Subcutaneous adipose tissue (tissue), 4 donors: ENCODE data around the gene OBP2A. TPM values are rescaled to one million over a fixed set of nuclear protein-coding genes. Genes with fewer than 3 reads are reported as not detected.

Experiments used
- total RNA-seq, 4 donors: library from RNA; depleted of rRNA; stranded (reverse); fragments of >200 nt; gene quantifications; one replicate each; pipeline ENCODE4 v1.1.0, GENCODE V29; 2016
- TF ChIP-seq, protein P1 (sequence below): fragments of 450-650 bp; IDR thresholded peaks from one replicate; pipeline ENCODE4 v1.5.1; 2016; ENCODE audit warnings: low read depth, mild to moderate bottlenecking, control low read depth, antibody characterized with exemption, moderate library complexity

OBP2A gene
- total RNA-seq, 4 donors from 2014 or later: not detected

DNA sequence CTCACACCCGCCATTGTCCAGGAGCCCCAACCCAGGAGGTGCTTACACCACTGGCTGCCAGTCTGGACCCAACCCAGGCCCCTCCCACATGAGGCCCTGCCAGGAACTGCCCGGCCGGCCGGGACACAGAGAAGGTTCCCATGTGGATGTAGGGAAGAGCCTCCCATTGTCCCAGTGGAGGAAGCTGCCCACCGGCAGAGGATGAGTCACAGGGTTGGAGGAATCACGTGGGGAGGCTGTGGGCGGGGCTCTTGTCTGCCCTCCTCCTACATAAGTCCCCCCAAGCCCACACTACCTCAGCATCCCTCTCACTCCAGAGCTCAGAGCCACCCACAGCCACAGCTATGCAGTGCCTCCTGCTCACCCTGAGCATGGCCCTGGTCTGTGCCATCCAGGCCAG, 41.7 kb downstream of the OBP2A start:
- TF ChIP-seq, protein P1, sequence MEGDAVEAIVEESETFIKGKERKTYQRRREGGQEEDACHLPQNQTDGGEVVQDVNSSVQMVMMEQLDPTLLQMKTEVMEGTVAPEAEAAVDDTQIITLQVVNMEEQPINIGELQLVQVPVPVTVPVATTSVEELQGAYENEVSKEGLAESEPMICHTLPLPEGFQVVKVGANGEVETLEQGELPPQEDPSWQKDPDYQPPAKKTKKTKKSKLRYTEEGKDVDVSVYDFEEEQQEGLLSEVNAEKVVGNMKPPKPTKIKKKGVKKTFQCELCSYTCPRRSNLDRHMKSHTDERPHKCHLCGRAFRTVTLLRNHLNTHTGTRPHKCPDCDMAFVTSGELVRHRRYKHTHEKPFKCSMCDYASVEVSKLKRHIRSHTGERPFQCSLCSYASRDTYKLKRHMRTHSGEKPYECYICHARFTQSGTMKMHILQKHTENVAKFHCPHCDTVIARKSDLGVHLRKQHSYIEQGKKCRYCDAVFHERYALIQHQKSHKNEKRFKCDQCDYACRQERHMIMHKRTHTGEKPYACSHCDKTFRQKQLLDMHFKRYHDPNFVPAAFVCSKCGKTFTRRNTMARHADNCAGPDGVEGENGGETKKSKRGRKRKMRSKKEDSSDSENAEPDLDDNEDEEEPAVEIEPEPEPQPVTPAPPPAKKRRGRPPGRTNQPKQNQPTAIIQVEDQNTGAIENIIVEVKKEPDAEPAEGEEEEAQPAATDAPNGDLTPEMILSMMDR: no peak

GRCh38 chr9:135588371-135588770, 42.4 kb downstream of the OBP2A start:
- TF ChIP-seq, protein P1: no peak

- TF ChIP-seq, protein P1: no peak
Measured at GRCh38 chr9:135588886-135589595, 43.1 kb downstream of the OBP2A start.

DNA sequence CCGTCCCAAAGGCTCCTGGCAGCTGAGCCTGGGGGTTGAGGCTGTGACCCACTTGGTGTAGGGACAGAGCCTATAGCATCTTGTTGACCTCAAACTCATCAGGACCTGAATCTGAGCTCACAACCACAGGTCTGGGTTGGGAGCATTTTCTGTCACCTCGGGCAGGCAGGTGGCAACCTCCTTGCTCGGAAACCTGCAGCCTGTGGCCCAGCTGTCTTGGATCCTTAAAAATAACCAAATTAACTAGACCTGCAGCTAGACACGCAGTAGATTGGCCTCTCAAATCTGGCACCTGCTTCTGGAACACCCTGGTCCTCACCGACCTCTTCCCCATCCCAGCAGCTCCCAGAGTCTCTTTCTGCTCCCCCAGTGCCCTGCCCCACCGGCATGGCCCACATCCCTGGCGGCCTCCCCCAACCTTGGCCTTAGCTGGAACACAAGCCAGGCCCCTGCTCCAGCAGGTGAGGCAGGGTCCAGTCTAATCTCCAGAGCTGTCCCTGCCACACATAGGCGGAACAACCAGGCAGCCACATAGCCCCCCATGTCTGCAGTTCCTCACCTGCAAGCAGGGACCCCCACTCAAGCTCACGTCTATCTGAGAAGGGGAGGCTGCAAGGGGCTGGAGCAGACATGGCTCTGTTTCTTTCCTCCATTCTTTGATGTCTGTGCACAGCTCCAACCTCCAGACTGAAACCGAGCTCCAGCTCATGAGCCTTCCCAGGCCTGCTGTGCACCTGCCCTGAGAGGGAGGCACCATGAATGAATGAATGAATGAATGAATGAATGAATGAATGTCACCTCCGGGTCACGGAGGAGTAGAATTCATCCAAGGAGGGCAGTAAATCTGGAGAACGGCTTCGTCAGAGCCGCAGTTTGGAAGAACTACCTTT, 43.9 kb downstream of the OBP2A start:
- TF ChIP-seq, protein P1: no peak

DNA sequence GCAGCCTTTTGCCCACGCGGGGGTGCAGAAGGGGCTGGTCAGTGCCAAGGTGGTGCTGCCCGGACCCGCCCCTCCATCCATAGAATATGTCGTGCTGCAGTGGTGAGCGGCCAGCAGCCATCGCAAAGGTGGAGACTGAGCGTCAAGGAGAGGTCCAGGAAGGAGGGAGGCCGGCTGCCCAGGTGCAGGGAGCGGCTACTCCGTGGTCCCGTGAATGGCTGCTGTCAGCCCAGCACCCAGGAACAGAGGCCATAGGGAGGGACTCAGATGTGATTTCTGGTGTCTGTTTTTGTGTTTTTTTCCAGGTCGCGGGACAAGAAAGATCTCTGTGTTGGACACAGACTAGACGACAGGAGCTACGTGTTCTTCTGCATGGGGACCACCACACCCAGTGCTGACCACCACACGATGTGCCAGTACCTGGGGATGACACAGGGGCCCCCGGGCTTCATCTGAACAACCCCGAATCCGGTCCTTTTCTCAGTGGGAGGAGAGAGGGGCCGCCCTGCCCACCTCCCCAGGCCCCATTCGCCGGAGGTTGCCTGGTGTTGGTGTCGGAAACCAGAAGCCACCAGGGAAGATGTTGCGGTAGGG, 44.7 kb downstream of the OBP2A start:
- TF ChIP-seq, protein P1: no peak

GRCh38 chr9:135591506-135592330, 45.8 kb downstream of the OBP2A start:
- TF ChIP-seq, protein P1: no peak

DNA sequence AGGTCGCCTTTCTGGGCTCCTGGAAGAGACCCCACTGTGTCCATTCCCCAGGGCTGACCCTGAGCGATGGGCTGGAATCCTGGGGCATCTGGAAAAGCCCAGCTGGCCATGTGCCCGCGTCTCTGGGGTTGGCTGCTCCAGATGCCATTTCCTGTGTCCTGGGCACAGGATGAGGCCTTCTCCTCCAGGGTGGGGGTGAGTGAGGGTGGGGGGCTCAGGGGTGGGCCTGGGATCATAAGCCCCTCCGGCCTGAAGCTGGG, 46.3 kb downstream of the OBP2A start:
- TF ChIP-seq, protein P1: no peak
